Endothelial cell (in vitro differentiated cells): ENCODE data around the gene AUH. TPM values are rescaled to one million over a fixed set of nuclear protein-coding genes. Genes with fewer than 3 reads are reported as not detected.

Experiments
- DNase-seq: peaks from one replicate; pipeline ENCODE4 v3.0.0; 2021; ENCODE audit warnings: low spot score
- H3K27ac Mint-ChIP-seq: one replicate; pipeline ENCODE4 v1.8.0; 2021; ENCODE audit warnings: mixed read lengths, inconsistent platforms; ENCODE audit not compliant: unreplicated experiment
- H3K27me3 Mint-ChIP-seq: one replicate; pipeline ENCODE4 v1.8.0; 2021; ENCODE audit warnings: mild to moderate bottlenecking, moderate library complexity, mixed read lengths, inconsistent platforms; ENCODE audit not compliant: unreplicated experiment
- H3K36me3 Mint-ChIP-seq: one replicate; pipeline ENCODE4 v1.8.0; 2021; ENCODE audit warnings: mild to moderate bottlenecking, low read depth, mixed read lengths, inconsistent platforms; ENCODE audit not compliant: unreplicated experiment
- H3K4me1 Mint-ChIP-seq: one replicate; pipeline ENCODE4 v1.8.0; 2021; ENCODE audit warnings: mild to moderate bottlenecking, mixed read lengths, inconsistent platforms; ENCODE audit not compliant: unreplicated experiment
- H3K4me3 Mint-ChIP-seq: one replicate; pipeline ENCODE4 v1.8.0; 2021; ENCODE audit warnings: mild to moderate bottlenecking, mixed read lengths, inconsistent platforms; ENCODE audit not compliant: unreplicated experiment
- H3K9me3 Mint-ChIP-seq: one replicate; pipeline ENCODE4 v1.8.0; 2021; ENCODE audit warnings: mixed read lengths, inconsistent platforms; ENCODE audit not compliant: unreplicated experiment
- total RNA-seq: library from RNA; stranded (reverse); fragmentation: NEBNext Ultra II Directional; extraction: Animal tissue kit (Norgen Biotek cat#: 25700); gene quantifications from one replicate; pipeline ENCODE4 v1.2.1, GENCODE V29; 2021; ENCODE audit not compliant: unreplicated experiment
- TF ChIP-seq, protein P1 (sequence below): fragments of 200-600 bp; sonication (generic); IDR thresholded peaks from one replicate; pipeline ENCODE4 v1.5.0; 2021; ENCODE audit warnings: antibody characterized with exemption; ENCODE audit not compliant: unreplicated experiment

Gene AUH
- total RNA-seq, 1 donor from 2014 or later = 14.4 TPM

DNA sequence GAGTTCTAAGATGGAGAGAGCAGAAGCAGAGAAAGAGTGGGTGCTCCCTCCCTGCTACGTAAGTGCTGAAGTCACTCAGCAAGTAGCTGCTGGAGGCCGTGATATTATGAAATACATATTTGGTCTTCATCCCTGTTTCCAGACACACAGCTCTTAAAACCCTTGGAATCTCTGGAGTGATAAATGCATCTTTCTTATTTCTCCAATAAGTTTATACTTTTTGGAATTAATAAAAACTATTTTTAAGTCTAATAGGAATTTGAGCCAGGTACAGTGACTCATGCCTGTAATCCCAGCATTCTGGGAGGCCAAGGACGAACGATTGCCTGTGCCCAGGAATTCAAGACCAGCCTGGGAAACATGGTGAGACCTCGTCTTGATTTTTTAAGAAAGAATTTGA lies 60.6 kb downstream of the AUH start:
- no peaks in the 10 kb centered on the region for H3K36me3 Mint-ChIP-seq
- no peak for DNase-seq
- H3K9me3 Mint-ChIP-seq = no peaks in the 10 kb centered on the region
- no peak overlapping the region for H3K4me3 Mint-ChIP-seq
- no peak overlapping the region for H3K27ac Mint-ChIP-seq
- no peaks in the 10 kb centered on the region for H3K4me1 Mint-ChIP-seq
- H3K27me3 Mint-ChIP-seq = no peaks in the 10 kb centered on the region
- TF ChIP-seq, protein P1, sequence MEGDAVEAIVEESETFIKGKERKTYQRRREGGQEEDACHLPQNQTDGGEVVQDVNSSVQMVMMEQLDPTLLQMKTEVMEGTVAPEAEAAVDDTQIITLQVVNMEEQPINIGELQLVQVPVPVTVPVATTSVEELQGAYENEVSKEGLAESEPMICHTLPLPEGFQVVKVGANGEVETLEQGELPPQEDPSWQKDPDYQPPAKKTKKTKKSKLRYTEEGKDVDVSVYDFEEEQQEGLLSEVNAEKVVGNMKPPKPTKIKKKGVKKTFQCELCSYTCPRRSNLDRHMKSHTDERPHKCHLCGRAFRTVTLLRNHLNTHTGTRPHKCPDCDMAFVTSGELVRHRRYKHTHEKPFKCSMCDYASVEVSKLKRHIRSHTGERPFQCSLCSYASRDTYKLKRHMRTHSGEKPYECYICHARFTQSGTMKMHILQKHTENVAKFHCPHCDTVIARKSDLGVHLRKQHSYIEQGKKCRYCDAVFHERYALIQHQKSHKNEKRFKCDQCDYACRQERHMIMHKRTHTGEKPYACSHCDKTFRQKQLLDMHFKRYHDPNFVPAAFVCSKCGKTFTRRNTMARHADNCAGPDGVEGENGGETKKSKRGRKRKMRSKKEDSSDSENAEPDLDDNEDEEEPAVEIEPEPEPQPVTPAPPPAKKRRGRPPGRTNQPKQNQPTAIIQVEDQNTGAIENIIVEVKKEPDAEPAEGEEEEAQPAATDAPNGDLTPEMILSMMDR = no peak

DNA sequence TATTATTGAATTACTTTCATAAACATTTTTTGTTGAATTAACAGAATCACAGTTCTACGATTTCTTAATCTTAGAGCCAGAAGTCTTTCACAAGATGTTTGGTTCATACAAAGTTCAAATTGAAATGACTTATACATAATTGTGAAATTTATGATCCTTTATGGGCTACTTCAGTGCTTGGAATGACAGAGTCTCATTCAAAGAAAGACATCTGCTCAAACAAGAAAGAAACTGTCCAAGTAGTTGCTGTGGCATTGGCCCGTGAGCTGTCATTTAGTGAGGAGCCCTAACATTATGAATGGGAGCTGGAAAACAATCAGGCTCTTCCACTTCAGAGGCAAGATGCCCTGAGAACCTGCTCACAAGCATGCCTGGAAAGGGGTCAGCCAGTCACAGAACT lies 63.4 kb downstream of the AUH start:
- H3K9me3 Mint-ChIP-seq = no peaks in the 10 kb centered on the region
- H3K27ac Mint-ChIP-seq = no peak overlapping the region
- no peak for DNase-seq
- no peak overlapping the region for H3K4me3 Mint-ChIP-seq
- TF ChIP-seq, protein P1 = no peak
- no peaks in the 10 kb centered on the region for H3K27me3 Mint-ChIP-seq
- peaks cover 4% of the 10 kb centered on the region for H3K36me3 Mint-ChIP-seq
- no peaks in the 10 kb centered on the region for H3K4me1 Mint-ChIP-seq

- Mint-ChIP-seq H3K27me3 (no peaks in the 10 kb centered on the region), H3K27ac (no peak overlapping the region), H3K4me3 (no peak overlapping the region), H3K9me3 (no peaks in the 10 kb centered on the region), H3K36me3 (peaks cover 10% of the 10 kb centered on the region), H3K4me1 (no peaks in the 10 kb centered on the region)
- no peak for DNase-seq
- TF ChIP-seq, protein P1 = no peak
These were observed 64.4 kb downstream of the AUH start for GRCh38 chr9:91297306-91297705.

DNA sequence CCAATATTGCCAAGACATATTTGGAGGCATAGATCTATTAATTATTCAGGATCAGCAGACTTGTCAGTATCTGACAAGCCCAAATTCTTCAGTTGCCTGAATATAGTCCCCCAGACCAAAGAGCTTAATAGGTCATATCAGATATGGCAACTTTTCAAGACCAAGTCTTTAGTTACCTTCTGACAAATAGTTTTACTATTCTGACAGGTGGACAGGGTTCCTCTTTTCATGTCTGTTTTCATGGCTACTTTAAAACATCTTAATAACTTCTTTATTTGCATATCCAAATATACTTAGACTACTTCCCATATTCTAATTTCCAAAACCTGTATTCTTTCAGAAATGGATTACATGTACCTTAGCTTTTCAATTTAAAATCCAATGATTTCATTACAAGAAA lies 65.4 kb downstream of the AUH start:
- H3K27ac Mint-ChIP-seq = no peak overlapping the region
- TF ChIP-seq, protein P1 = no peak
- DNase-seq = no peak
- H3K4me3 Mint-ChIP-seq = no peak overlapping the region
- H3K27me3 Mint-ChIP-seq = no peaks in the 10 kb centered on the region
- no peaks in the 10 kb centered on the region for H3K9me3 Mint-ChIP-seq
- H3K4me1 Mint-ChIP-seq = no peaks in the 10 kb centered on the region
- peaks cover 10% of the 10 kb centered on the region for H3K36me3 Mint-ChIP-seq

GRCh38 chr9:91295357-91295756 lies 66.4 kb downstream of the AUH start:
- Mint-ChIP-seq H3K4me1 (no peaks in the 10 kb centered on the region), H3K9me3 (no peaks in the 10 kb centered on the region), H3K27me3 (no peaks in the 10 kb centered on the region), H3K36me3 (peaks cover 10% of the 10 kb centered on the region), H3K4me3 (no peak overlapping the region), H3K27ac (no peak overlapping the region)
- DNase-seq = no peak
- TF ChIP-seq, protein P1 = no peak
